K562 (cell line): Measurements from ENCODE around the gene MGRN1. TPM values are rescaled to one million over a fixed set of nuclear protein-coding genes. Genes with fewer than 3 reads are reported as not detected.

Source experiments
- ARID3A ChIP-seq: IDR thresholded peaks from 2 replicates; pipeline ENCODE4 v1.6.1; 2012; ENCODE audit warnings: low read depth, low read length, improper control_type of control experiment, borderline replicate concordance
- COPS2 ChIP-seq: fragments of 450-650 bp; conservative IDR thresholded peaks from 2 replicates; pipeline ENCODE4 v1.6.1; 2016; ENCODE audit warnings: mild to moderate bottlenecking, moderate library complexity
- ELF2 ChIP-seq: fragments of 250-450 bp; sonication (Bioruptor Pico); IDR thresholded peaks from 2 replicates; pipeline ENCODE4 v1.5.0; 2021; ENCODE audit warnings: mild to moderate bottlenecking
- OTX1 ChIP-seq: fragments of 450-650 bp; formaldehyde crosslinking; IDR thresholded peaks from 2 replicates; pipeline ENCODE4 v1.4.0; 2022; ENCODE audit warnings: mild to moderate bottlenecking
- WHSC1 ChIP-seq: IDR thresholded peaks from one replicate; pipeline ENCODE4 v1.6.1; 2012; ENCODE audit warnings: low read length, control low read depth, inconsistent platforms
- ZKSCAN3 ChIP-seq: fragments of 250-450 bp; sonication (Bioruptor Pico); IDR thresholded peaks from 2 replicates; pipeline ENCODE4 v1.4.0; 2020
- ZNF165 ChIP-seq: fragments of 250-450 bp; sonication (Bioruptor Pico); IDR thresholded peaks from 2 replicates; pipeline ENCODE4 v1.4.0; 2020; ENCODE audit warnings: borderline replicate concordance
- ZNF174 ChIP-seq: fragments of 250-450 bp; sonication (Bioruptor Pico); IDR thresholded peaks from 2 replicates; pipeline ENCODE4 v1.4.0; 2020; ENCODE audit warnings: mild to moderate bottlenecking
- ZNF280B ChIP-seq: fragments of 250-450 bp; sonication (Bioruptor Pico); IDR thresholded peaks from 2 replicates; pipeline ENCODE4 v1.5.1; 2021; ENCODE audit warnings: mild to moderate bottlenecking
- polyA plus RNA-seq, 8 experiments: library from polyadenylated mRNA; depleted of rRNA in 4 of 8; stranded (reverse) in 5 of 8; unstranded in 3 of 8; fragments of >200 nt; fragmentation: Nextera tagmentation in 2 of 8; fragmentation: Illumina TruSeq in 1 of 8; extraction: Ambion mirVana in 2 of 8; extraction: Trizol in 1 of 8; gene quantifications; 2 replicates each; pipeline versions ENCODE4 v1.2.1 to v1.2.3, GENCODE V29; 2011 to 2014; ENCODE audit warnings: inconsistent platforms in 1 of 8, missing spikeins in 1 of 8
- total RNA-seq, 7 experiments: library from RNA; depleted of rRNA in 6 of 7; stranded (reverse); fragments of >200 nt in 6 of 7; fragmentation: Illumina TruSeq in 2 of 7; extraction: Trizol in 2 of 7; gene quantifications; 2 replicates each; pipeline versions ENCODE4 v1.2.1 to v1.2.3, GENCODE V29; 2011 to 2021; ENCODE audit warnings: low replicate concordance in 1 of 7

Gene MGRN1
- total and polyA plus RNA-seq, 9 of the 15 experiments (the other 6 are each of a cell fraction or from before 2014, with no cell fraction given), result 0.15 to 37.9 (median 6.0) TPM

- TF ChIP-seq ZNF165 (CRISPR knock-in tag) (no peak), ELF2 (CRISPR knock-in tag) (no peak), COPS2 (no peak), ZKSCAN3 (CRISPR knock-in tag) (no peak), ZNF174 (CRISPR knock-in tag) (no peak), OTX1 (CRISPR knock-in tag) (no peak), WHSC1 (no peak), ARID3A (no peak), ZNF280B (no peak)
- TF ChIP-seq, all 486 proteins: peak for 0
Observed at GRCh38 chr16:4685776-4686496, 61.3 kb downstream of the MGRN1 start (continued).
